ENCODE measurements around the gene CLIP4.

CLIP4 gene

DNA sequence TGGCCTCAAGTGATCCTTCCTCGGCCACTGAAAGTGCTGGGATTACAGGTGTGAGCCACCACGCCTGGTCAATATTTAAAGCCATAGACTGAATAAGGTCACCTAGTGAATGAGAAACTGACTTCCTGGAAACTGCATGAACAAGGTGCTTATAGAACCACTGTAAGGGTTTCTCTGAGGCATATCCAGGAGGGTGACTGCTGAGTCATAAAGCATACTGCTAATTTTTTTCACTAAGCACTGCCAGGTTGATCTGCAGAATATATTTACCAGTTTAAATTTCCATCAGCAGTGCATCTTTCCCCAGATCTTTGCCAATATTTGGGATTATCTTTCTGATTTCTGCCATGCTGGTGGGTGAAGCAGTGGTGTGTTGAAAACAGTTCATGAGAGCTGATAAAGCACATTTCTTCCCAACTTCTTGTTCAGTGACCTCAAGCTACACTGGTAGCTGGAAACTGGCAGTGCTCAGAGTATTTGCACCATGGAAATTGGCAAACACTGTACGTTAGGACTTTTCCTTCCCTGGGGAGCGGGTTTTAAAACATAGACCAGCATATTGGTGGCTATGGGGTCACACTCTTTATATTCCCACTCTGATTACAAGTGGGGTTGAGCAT, 4.2 kb upstream of the CLIP4 start:
- peak; percentile 56 for DNase-seq (ENCODE audit: low read depth)
- TF ChIP-seq, protein P1, sequence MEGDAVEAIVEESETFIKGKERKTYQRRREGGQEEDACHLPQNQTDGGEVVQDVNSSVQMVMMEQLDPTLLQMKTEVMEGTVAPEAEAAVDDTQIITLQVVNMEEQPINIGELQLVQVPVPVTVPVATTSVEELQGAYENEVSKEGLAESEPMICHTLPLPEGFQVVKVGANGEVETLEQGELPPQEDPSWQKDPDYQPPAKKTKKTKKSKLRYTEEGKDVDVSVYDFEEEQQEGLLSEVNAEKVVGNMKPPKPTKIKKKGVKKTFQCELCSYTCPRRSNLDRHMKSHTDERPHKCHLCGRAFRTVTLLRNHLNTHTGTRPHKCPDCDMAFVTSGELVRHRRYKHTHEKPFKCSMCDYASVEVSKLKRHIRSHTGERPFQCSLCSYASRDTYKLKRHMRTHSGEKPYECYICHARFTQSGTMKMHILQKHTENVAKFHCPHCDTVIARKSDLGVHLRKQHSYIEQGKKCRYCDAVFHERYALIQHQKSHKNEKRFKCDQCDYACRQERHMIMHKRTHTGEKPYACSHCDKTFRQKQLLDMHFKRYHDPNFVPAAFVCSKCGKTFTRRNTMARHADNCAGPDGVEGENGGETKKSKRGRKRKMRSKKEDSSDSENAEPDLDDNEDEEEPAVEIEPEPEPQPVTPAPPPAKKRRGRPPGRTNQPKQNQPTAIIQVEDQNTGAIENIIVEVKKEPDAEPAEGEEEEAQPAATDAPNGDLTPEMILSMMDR (conservative IDR thresholded peaks at IDR 0.05; ENCODE audit: low read depth, low read length): no peak
- no peak overlapping the region for H3K4me3 ChIP-seq (ENCODE audit: low read depth, low read length)

DNA sequence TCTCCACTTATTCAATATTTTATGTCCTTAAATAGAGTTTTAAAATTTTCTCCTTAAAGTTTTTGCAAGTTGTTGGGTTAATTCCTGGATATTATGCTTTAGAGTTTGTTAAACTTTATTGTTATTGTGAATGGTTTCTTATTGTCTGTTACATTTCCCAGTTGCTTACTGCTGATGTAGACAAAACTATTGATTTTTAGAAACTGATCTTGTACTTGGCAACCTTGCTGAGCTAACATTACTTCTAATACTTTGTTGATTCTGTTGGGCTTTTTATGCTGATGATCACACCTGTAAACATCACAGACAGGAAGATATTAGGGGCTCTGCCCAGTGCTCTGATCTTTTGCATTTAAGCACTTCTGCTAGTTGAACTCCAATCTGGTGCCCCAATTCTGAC, 2.8 kb upstream of the CLIP4 start:
- TF ChIP-seq, protein P1 (conservative IDR thresholded peaks at IDR 0.05; ENCODE audit: low read depth, low read length): no peak
- H3K4me3 ChIP-seq (ENCODE audit: low read depth, low read length): no peak overlapping the region
- DNase-seq (ENCODE audit: low read depth): no peak

DNA sequence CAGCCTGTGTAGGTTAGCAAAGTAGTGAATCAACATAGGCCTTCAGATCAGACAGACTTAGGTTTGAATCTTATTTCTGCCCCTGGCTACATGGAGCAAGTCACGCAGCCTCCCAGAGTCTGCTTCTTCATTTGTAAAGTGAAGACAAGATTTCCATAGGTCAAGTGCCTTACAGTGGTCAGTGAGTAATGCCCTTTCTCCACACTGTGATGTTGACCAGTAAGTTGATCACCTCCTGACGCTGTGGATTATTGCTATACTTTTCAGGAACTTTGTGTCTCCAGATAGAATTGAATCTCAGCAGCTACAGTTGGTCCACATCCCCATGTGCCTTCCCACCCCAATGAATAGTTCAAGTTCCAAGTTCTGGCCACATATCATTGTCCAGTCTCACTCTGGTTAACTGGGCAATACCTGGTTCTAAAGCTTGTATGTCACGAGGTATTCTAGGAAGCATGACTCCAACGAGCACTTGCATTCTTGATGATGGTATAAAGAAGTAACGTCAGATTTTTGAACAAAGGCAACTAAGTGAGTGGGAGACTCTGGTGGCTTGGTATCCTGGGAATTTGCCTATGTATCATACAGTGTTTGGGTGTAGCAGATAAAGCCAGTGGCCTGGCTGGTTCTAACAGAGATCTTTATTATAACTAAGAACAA, 2.1 kb upstream of the CLIP4 start:
- H3K4me3 ChIP-seq (ENCODE audit: low read depth, low read length): no peak overlapping the region
- DNase-seq (ENCODE audit: low read depth): peak; percentile 78
- TF ChIP-seq, protein P1 (conservative IDR thresholded peaks at IDR 0.05; ENCODE audit: low read depth, low read length): no peak

DNA sequence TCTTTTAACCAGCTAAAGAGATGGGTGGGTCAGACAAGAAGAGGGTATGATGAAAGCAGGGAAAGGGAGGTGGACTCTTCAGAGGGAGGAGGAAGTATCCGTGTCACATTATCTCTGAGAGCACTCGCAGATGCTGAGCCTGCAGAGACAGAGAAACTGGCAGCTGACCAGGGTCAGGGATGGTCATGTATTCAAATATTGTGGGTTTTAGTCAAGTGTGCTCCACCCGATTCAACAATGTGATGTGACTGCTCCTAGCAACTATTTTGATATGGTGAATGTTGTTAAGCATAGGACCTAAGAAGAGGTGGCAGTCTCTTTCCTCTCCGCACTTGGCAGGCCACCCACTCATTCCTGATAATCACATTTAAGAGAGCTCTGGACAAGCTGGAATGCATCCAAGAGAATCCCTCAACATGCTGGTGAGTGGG, 1.3 kb upstream of the CLIP4 start:
- peak; percentile 88 for DNase-seq (ENCODE audit: low read depth)
- no peak overlapping the region for H3K4me3 ChIP-seq (ENCODE audit: low read depth, low read length)
- TF ChIP-seq, protein P1 (conservative IDR thresholded peaks at IDR 0.05; ENCODE audit: low read depth, low read length): no peak

DNA sequence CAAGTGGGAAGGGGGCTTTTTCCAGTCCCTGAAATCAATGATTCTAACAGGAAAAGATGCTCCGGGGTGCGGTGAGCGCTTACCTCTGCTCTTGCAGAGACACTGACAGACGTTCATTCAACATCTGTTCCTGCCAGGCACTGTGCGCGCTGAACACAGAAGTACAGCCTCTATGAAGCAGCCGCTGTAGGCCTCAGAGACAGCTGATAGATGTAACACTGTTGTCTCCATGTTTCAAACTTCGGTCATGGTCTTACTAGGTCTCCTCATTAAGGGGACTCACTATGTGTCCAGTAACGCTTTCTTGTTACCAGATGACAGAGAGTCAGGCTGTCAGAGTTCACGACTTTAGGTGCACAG, 649 bp upstream of the CLIP4 start:
- peak; percentile 51 for DNase-seq (ENCODE audit: low read depth)
- TF ChIP-seq, protein P1 (conservative IDR thresholded peaks at IDR 0.05; ENCODE audit: low read depth, low read length): no peak
- peak overlapping the region; percentile 73 for H3K4me3 ChIP-seq (ENCODE audit: low read depth, low read length)

DNA sequence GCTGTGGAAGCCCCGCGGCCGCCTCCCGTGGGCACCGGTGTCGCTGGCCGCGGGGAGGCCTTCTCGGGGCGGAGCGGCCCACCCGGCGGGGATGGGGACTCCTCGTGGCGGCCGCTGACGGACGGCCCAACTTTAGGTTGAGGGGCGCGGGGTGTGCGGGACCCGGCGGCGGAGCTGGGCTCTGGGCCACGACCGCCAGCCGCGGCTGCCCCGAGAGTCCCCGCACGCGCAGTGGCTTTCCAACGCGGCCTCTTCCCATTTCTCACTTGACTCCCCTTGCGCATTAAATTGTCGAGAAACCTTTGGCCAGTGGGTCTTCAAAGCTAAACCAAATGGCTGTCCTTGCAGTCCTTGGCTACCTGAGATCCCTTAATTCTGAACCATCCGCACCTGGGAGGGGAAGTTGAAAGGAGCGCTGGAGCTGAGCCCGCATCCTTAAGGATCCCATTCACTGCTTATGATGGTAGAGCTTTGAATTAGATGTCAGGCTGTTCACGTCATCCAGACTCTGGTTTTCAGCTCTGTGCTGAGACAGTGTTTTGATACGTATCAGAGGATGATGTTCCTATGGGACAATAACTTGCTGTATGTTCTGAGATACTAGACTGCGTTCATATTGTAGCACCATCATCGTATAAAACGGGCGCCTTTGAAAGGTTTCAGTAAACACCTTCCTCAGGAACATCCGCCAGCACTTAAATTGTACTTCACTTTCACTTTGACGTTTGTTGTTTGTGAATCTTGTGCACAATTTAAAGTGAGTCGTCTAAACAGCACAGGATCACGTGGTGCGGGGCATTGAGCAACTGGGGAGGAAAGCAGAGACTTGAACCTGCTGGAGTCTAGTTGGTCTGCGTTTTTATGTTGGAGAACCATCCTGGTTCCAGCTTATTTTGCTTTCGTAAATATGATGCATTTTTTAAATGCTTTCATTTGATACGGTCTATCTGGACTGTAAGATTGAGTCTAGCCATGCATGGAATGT, 874 bp downstream of the CLIP4 start:
- peak; percentile 95 for DNase-seq (ENCODE audit: low read depth)
- TF ChIP-seq, protein P1 (conservative IDR thresholded peaks at IDR 0.05; ENCODE audit: low read depth, low read length): no peak
- peak overlapping the region; percentile 73 for H3K4me3 ChIP-seq (ENCODE audit: low read depth, low read length)
